HL-60 (cell line): ENCODE data around the gene DNAI2.

Source experiments
- DNase-seq, 2 experiments: peaks; one replicate each; pipeline ENCODE4 v3.0.0-alpha.2; 2010 to 2020; ENCODE audit warnings: low read depth in 1 of 2, low spot score in 1 of 2
- H3K27ac ChIP-seq: fragments of 250-450 bp; sonication (Bioruptor Pico); replicated peaks from 2 replicates; pipeline ENCODE4 v1.5.1; 2020; ENCODE audit warnings: mild to moderate bottlenecking, moderate library complexity
- H3K27me3 ChIP-seq: fragments of 250-450 bp; sonication (Bioruptor Pico); 2 replicates; pipeline ENCODE4 v1.5.1; 2021; ENCODE audit warnings: mild to moderate bottlenecking, moderate library complexity; ENCODE audit not compliant: insufficient read depth, poor library complexity, severe bottlenecking
- H3K4me3 ChIP-seq: replicated peaks from 2 replicates; pipeline ENCODE4 v1.5.1; 2011; ENCODE audit warnings: mild to moderate bottlenecking, control low read depth, low read length; ENCODE audit not compliant: insufficient read depth
- CTCF ChIP-seq: IDR thresholded peaks from one replicate; pipeline ENCODE4 v1.5.1; 2011; ENCODE audit warnings: low read length, control low read depth, inconsistent platforms; ENCODE audit not compliant: insufficient read depth
- GABPA ChIP-seq: IDR thresholded peaks from 2 replicates; pipeline ENCODE4 v1.6.1; 2012; ENCODE audit warnings: low read depth
- POLR2AphosphoS5 ChIP-seq: IDR thresholded peaks from 2 replicates; pipeline ENCODE4 v1.6.1; 2012; ENCODE audit warnings: low read depth
- SPI1 ChIP-seq: IDR thresholded peaks from 2 replicates; pipeline ENCODE4 v1.6.1; 2012; ENCODE audit warnings: low read depth, mild to moderate bottlenecking, borderline replicate concordance
- TF ChIP-seq, protein P1 (sequence below): IDR thresholded peaks from 2 replicates; pipeline ENCODE4 v1.6.1; 2012; ENCODE audit warnings: low read depth; ENCODE audit not compliant: insufficient replicate concordance

DNAI2 gene

GRCh38 chr17:74334393-74335039 lies 60.5 kb downstream of the DNAI2 start:
- Histone ChIP-seq H3K4me3 (no peak overlapping the region), H3K27me3 (peaks cover 6% of the 10 kb centered on the region), H3K27ac (no peak overlapping the region)
- DNase-seq: no peak
- TF ChIP-seq CTCF: no peak
- TF ChIP-seq, protein P1, sequence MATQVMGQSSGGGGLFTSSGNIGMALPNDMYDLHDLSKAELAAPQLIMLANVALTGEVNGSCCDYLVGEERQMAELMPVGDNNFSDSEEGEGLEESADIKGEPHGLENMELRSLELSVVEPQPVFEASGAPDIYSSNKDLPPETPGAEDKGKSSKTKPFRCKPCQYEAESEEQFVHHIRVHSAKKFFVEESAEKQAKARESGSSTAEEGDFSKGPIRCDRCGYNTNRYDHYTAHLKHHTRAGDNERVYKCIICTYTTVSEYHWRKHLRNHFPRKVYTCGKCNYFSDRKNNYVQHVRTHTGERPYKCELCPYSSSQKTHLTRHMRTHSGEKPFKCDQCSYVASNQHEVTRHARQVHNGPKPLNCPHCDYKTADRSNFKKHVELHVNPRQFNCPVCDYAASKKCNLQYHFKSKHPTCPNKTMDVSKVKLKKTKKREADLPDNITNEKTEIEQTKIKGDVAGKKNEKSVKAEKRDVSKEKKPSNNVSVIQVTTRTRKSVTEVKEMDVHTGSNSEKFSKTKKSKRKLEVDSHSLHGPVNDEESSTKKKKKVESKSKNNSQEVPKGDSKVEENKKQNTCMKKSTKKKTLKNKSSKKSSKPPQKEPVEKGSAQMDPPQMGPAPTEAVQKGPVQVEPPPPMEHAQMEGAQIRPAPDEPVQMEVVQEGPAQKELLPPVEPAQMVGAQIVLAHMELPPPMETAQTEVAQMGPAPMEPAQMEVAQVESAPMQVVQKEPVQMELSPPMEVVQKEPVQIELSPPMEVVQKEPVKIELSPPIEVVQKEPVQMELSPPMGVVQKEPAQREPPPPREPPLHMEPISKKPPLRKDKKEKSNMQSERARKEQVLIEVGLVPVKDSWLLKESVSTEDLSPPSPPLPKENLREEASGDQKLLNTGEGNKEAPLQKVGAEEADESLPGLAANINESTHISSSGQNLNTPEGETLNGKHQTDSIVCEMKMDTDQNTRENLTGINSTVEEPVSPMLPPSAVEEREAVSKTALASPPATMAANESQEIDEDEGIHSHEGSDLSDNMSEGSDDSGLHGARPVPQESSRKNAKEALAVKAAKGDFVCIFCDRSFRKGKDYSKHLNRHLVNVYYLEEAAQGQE: no peak
- no peak for TF ChIP-seq SPI1
- TF ChIP-seq POLR2AphosphoS5: no peak
- no peak for TF ChIP-seq GABPA

DNA sequence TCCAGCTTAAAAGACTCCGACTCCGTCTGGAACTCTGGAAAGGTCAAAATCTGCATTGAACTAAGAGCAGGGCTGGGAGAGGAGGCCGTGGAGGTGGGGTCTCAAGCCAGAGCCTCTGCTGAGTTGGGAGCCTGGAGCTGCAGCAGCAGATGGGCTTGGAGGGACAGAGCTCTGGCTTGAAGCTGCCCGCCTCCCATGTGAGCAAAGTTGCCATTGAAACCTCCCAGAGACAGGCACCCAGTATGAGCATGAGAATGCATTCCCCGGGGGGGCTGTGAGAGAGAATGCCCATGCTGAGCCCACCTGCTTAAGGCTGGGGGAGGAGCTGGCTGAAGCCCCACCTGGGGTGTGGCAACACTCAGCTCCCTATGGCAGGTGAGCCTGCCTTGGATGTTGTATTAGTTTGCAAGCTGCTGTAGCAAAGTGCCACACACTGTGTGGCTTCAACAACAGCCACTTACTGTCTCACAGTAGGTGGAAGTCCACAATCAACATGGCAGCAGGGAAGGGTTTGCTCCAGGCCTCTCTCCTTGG lies 61.6 kb downstream of the DNAI2 start:
- TF ChIP-seq CTCF: no peak
- TF ChIP-seq SPI1: no peak
- TF ChIP-seq, protein P1: no peak
- TF ChIP-seq POLR2AphosphoS5: no peak
- no peak for TF ChIP-seq GABPA

GRCh38 chr17:74336307-74336706 lies 62.3 kb downstream of the DNAI2 start:
- Histone ChIP-seq H3K4me3 (no peak overlapping the region), H3K27ac (no peak overlapping the region), H3K27me3 (peaks cover 3% of the 10 kb centered on the region)
- DNase-seq: no peak
- TF ChIP-seq GABPA: no peak
- TF ChIP-seq POLR2AphosphoS5: no peak
- no peak for TF ChIP-seq SPI1
- TF ChIP-seq, protein P1: no peak
- no peak for TF ChIP-seq CTCF

More for the DNA sequence above, 61.6 kb downstream of the DNAI2 start:
- H3K27me3 ChIP-seq: peaks cover 6% of the 10 kb centered on the region
- no peak overlapping the region for H3K4me3 ChIP-seq
- no peak overlapping the region for H3K27ac ChIP-seq
- no peak for DNase-seq
